Neural cell (in vitro differentiated cells): Measurements from ENCODE around the gene ZNF839. TPM values are rescaled to one million over a fixed set of nuclear protein-coding genes. Genes with fewer than 3 reads are reported as not detected.
"Not testable (repeated sequence)": the region's sequence is repeated elsewhere in the genome, so short reads cannot be mapped to it uniquely, and the experiment has no call there.

Experiments
- H2AFZ ChIP-seq: fragments of 200-600, 300-800 bp; sonication (generic), shearing (Covaris generic); 2 replicates; pipeline ENCODE4 v1.6.0; 2014; ENCODE audit warnings: low read depth, mild to moderate bottlenecking, antibody characterized with exemption, low read length, moderate library complexity
- H3F3A ChIP-seq: fragments of 200-600 bp; shearing (Covaris generic); 2 replicates; pipeline ENCODE4 v1.6.1; 2016; ENCODE audit warnings: mild to moderate bottlenecking, moderate library complexity, mixed read lengths, antibody characterized with exemption, low read length; ENCODE audit not compliant: insufficient read depth, poor library complexity, severe bottlenecking
- H3K27ac ChIP-seq: fragments of 200-600, 300-800 bp; sonication (generic), shearing (Covaris generic); 2 replicates; pipeline ENCODE4 v1.5.1; 2014; ENCODE audit warnings: mild to moderate bottlenecking, low read length, moderate library complexity
- H3K27me3 ChIP-seq: fragments of 300-800, 200-600 bp; sonication (generic), shearing (Covaris generic); 2 replicates; pipeline ENCODE4 v1.6.0; 2014; ENCODE audit warnings: mild to moderate bottlenecking, low read depth, low read length, moderate library complexity; ENCODE audit not compliant: insufficient read depth
- H3K36me3 ChIP-seq: fragments of 300-800, 200-600 bp; sonication (generic), shearing (Covaris generic); 2 replicates; pipeline ENCODE4 v1.5.1; 2014; ENCODE audit warnings: mild to moderate bottlenecking, antibody characterized with exemption, low read length, moderate library complexity; ENCODE audit not compliant: insufficient read depth
- H3K4me2 ChIP-seq: fragments of 300-800, 200-600 bp; sonication (generic), shearing (Covaris generic); 2 replicates; pipeline ENCODE4 v1.6.0; 2014; ENCODE audit warnings: mild to moderate bottlenecking, low read length
- H3K4me3 ChIP-seq: fragments of 300-800, 200-600 bp; sonication (generic), shearing (Covaris generic); 2 replicates; pipeline ENCODE4 v1.5.1; 2014; ENCODE audit warnings: mild to moderate bottlenecking, low read length, moderate library complexity
- H3K79me2 ChIP-seq: fragments of 200-600 bp; shearing (Covaris generic); replicated peaks from 2 replicates; pipeline ENCODE4 v1.6.0; 2014; ENCODE audit warnings: mild to moderate bottlenecking, low read length, moderate library complexity; ENCODE audit not compliant: insufficient read depth
- H3K9ac ChIP-seq: fragments of 300-800, 200-600 bp; sonication (generic), shearing (Covaris generic); 2 replicates; pipeline ENCODE4 v1.6.1; 2016; ENCODE audit warnings: mild to moderate bottlenecking, low read length, mixed read lengths
- H3K9me2 ChIP-seq: fragments of 200-600 bp; shearing (Covaris generic); 2 replicates; pipeline ENCODE4 v1.6.1; 2016; ENCODE audit warnings: mild to moderate bottlenecking, low read length, mixed read lengths; ENCODE audit not compliant: insufficient read depth
- H3K9me3 ChIP-seq: fragments of 200-600, 300-800 bp; sonication (generic), shearing (Covaris generic); 2 replicates; pipeline ENCODE4 v1.6.1; 2016; ENCODE audit warnings: mild to moderate bottlenecking, mixed run types, low read length, moderate library complexity, mixed read lengths
- H4K20me1 ChIP-seq: fragments of 200-600 bp; shearing (Covaris generic); 2 replicates; pipeline ENCODE4 v1.6.1; 2016; ENCODE audit warnings: mild to moderate bottlenecking, mixed run types; ENCODE audit not compliant: insufficient read depth
- CTCF ChIP-seq: fragments of 450-650 bp; IDR thresholded peaks from 2 replicates; pipeline ENCODE4 v1.5.1; 2014; ENCODE audit warnings: antibody characterized with exemption, mild to moderate bottlenecking, moderate library complexity; ENCODE audit not compliant: poor library complexity, severe bottlenecking
- EP300 ChIP-seq: fragments of 450-650 bp; conservative IDR thresholded peaks from 2 replicates; pipeline ENCODE4 v1.6.1; 2014; ENCODE audit warnings: antibody characterized with exemption, mild to moderate bottlenecking, moderate library complexity; ENCODE audit not compliant: poor library complexity, severe bottlenecking
- EZH2 ChIP-seq: fragments of 200-600, 300-800 bp; shearing (Covaris generic), sonication (generic); IDR thresholded peaks from 2 replicates; pipeline ENCODE4 v1.6.1; 2014; ENCODE audit warnings: antibody characterized with exemption, low read length, borderline replicate concordance, mild to moderate bottlenecking; ENCODE audit not compliant: insufficient read depth, poor library complexity, severe bottlenecking
- MXI1 ChIP-seq: fragments of 450-650 bp; conservative IDR thresholded peaks from 2 replicates; pipeline ENCODE4 v1.6.1; 2014; ENCODE audit warnings: antibody characterized with exemption, mild to moderate bottlenecking; ENCODE audit not compliant: poor library complexity, severe bottlenecking
- POLR2AphosphoS5 ChIP-seq: IDR thresholded peaks from 2 replicates; pipeline ENCODE4 v1.6.1; 2012
- RAD21 ChIP-seq: fragments of 450-650 bp; conservative IDR thresholded peaks from 2 replicates; pipeline ENCODE4 v1.6.1; 2014; ENCODE audit warnings: antibody characterized with exemption, mild to moderate bottlenecking, moderate library complexity
- REST ChIP-seq: IDR thresholded peaks from 2 replicates; pipeline ENCODE4 v1.6.1; 2012; ENCODE audit warnings: borderline replicate concordance
- SMC3 ChIP-seq: fragments of 450-650 bp; conservative IDR thresholded peaks from 2 replicates; pipeline ENCODE4 v1.6.1; 2014; ENCODE audit warnings: antibody characterized with exemption, mild to moderate bottlenecking, moderate library complexity; ENCODE audit not compliant: poor library complexity
- TAF1 ChIP-seq: IDR thresholded peaks from 2 replicates; pipeline ENCODE4 v1.6.1; 2012; ENCODE audit warnings: low read depth
- polyA plus RNA-seq: library from polyadenylated mRNA; depleted of rRNA; stranded (reverse); fragments of >200 nt; gene quantifications from 2 replicates; pipeline ENCODE4 v1.2.3, GENCODE V29; 2014

The ZNF839 gene
- polyA plus RNA-seq, 1 donor from 2014 or later, result 15.3 TPM

- no peaks in the 10 kb centered on the region for H3K9me3 ChIP-seq
- no peaks in the 10 kb centered on the region for H3F3A ChIP-seq
- H3K4me2 ChIP-seq, result no peak overlapping the region
- H3K79me2 ChIP-seq, result peaks cover 3% of the 10 kb centered on the region
- TF ChIP-seq POLR2AphosphoS5 (no peak), CTCF (no peak), TAF1 (no peak), REST (no peak), EP300 (no peak), EZH2 (no peak), RAD21 (no peak), SMC3 (no peak), MXI1 (no peak)
- no peak overlapping the region for H3K9ac ChIP-seq
- H4K20me1 ChIP-seq, result no peaks in the 10 kb centered on the region
- no peaks in the 10 kb centered on the region for H3K27me3 ChIP-seq
- no peaks in the 10 kb centered on the region for H3K9me2 ChIP-seq
- H3K27ac ChIP-seq, result no peak overlapping the region
- H2AFZ ChIP-seq, result no peak overlapping the region
- H3K36me3 ChIP-seq, result no peaks in the 10 kb centered on the region
- H3K4me3 ChIP-seq, result no peak overlapping the region
Observed at GRCh38 chr14:102325791-102326345, 6.3 kb downstream of the ZNF839 start.

- H3K9ac ChIP-seq, result no peak overlapping the region
- H3K27ac ChIP-seq, result no peak overlapping the region
- no peaks in the 10 kb centered on the region for H3K9me3 ChIP-seq
- no peaks in the 10 kb centered on the region for H3K79me2 ChIP-seq
- H3F3A ChIP-seq, result no peaks in the 10 kb centered on the region
- H2AFZ ChIP-seq, result no peak overlapping the region
- H3K4me3 ChIP-seq, result no peak overlapping the region
- no peaks in the 10 kb centered on the region for H3K36me3 ChIP-seq
- no peak overlapping the region for H3K4me2 ChIP-seq
- H3K27me3 ChIP-seq, result no peaks in the 10 kb centered on the region
- H3K9me2 ChIP-seq, result no peaks in the 10 kb centered on the region
- TF ChIP-seq POLR2AphosphoS5 (no peak), EP300 (no peak), SMC3 (no peak), MXI1 (no peak), TAF1 (no peak), CTCF (no peak), RAD21 (no peak), EZH2 (no peak), REST (no peak)
- H4K20me1 ChIP-seq, result no peaks in the 10 kb centered on the region
Observed at GRCh38 chr14:102326583-102326982, 7.0 kb downstream of the ZNF839 start.

- not testable (repeated sequence) for H3K27me3 ChIP-seq, H2AFZ ChIP-seq, H3K9me3 ChIP-seq, H3K9ac ChIP-seq, H3K36me3 ChIP-seq, H3K4me3 ChIP-seq, H3K4me2 ChIP-seq, H4K20me1 ChIP-seq, H3K27ac ChIP-seq, H3K79me2 ChIP-seq, H3F3A ChIP-seq, H3K9me2 ChIP-seq
Observed at GRCh38 chr14:102329381-102329780, 9.8 kb downstream of the ZNF839 start.
